Activated effector memory CD4-positive, alpha-beta T cell treated with Interleukin-2 at 50 U/mL for 16 hours (primary cell): Measurements from ENCODE around the gene DSTYK.
"Not testable (repeated sequence)": the region's sequence is repeated elsewhere in the genome, so short reads cannot be mapped to it uniquely, and the experiment has no call there.

Experiments
- DNase-seq: peaks from one replicate; pipeline ENCODE4 v3.0.0-alpha.2; 2020

DSTYK gene

GRCh38 chr1:205241366-205242030 is 30.0 kb upstream of the DSTYK start:
- no peak for DNase-seq

DNA sequence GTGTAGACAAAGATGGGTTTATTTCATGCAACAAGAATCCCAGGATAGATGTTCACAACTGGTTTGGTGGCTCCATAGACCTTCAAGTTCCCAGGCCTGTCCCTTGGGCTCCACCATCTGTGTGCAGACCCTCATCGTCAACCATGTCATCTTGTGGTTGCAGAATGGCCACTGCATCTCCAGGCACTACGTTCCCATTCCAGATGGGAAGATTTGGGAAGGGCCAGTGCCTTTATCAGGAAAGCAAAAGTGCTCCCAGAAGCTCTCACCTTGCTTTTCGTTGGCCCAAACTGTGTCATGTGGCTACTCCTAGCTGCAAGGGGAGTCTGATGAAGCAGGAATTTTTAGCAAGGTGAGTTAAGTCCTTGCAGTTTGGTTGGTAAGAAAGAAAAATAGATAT is 29.1 kb upstream of the DSTYK start:
- DNase-seq: no peak

DNA sequence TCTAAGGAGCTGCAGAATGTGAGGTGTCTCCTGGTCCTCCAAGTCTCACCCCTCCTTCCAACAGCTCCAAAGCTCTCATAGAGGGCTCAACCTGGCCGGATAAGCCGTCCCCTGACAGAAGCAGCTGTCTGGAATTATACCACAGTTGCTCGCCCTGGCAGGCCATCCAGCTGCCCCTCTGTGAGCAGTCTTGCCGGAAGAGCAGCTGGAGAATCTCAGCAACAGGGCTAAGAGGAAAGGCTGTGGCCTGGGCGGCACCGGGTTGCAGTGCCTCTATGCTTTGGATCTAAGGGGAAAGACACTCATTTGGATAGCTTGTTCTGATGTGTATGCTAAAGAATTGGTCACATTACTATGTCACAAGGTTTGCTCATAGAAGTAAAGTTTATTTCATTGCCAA is 28.6 kb upstream of the DSTYK start:
- no peak for DNase-seq

- DNase-seq: no peak
These were observed 27.6 kb upstream of the DSTYK start for GRCh38 chr1:205239078-205239477.

- no peak for DNase-seq
These were observed 26.3 kb upstream of the DSTYK start for GRCh38 chr1:205237526-205238484.

DNA sequence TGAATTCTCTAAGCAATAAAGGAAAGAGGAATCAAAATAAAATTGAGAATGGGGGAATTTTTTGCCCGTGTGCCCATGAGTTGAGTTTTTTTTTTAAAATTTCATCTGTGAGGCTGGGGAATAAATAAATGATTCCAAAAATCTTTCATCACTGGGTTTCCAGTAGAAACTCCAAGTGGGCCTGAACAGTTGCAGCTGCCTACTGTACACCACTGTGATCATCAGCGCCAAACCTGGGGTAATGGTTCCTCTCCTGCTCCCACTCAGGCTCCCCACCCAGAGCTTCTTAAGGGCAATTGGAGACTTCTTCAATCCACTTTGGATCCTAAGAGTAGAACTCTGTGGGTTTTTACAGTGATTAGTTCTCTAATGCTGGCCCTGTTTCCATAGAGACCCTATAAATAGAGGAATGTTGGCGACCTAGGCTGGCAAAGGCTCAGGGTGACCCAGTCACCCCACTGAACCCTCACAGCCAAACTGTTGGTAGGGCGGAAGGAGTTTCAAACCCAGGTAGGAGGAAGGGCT is 25.5 kb upstream of the DSTYK start:
- DNase-seq: no peak

- no peak for DNase-seq
These were observed 25.0 kb upstream of the DSTYK start for GRCh38 chr1:205236526-205236925.

DNA sequence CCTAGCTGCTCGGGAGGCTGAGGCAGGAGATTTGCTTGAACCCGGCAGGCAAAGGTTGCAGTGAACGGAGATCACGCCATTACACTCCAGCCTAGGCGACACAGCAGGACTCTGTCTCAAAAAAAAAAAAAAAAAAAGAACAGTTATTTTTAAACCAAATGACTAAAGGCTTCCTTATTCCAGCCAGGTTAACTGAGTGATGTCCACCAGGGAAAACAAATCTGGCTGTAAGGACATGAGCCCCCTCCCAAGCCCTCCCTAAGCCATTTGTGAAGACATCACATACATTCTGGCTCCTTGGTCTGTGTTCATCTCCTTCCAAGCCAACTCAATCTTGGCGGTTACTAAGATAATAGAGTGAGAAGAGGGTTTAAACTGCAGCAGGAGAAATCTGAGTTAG is 24.4 kb upstream of the DSTYK start:
- no peak for DNase-seq

GRCh38 chr1:205233986-205234385 is 22.5 kb upstream of the DSTYK start:
- not testable (repeated sequence) for DNase-seq

DNA sequence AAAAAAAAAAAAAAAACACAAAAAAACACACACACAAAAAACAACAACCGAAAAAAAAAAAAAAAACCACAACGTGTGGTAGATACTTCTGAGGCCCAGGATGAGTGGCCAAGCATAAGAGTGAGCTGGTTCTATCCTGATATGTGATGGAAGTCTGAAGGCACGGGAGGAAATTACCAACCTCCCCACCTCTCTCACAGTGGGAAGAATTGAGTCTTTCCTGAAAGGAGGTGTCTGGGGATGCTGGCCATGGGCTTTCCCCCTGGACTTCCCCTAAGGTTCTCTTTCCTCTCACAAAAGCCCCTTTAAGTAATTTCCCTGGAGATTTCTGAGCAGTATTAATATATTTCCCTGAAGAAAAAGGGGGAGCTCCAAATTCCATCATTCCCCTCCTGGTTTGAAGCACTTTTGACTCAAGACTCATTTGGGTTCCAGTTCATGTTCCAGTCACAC is 21.5 kb upstream of the DSTYK start:
- no peak for DNase-seq

DNA sequence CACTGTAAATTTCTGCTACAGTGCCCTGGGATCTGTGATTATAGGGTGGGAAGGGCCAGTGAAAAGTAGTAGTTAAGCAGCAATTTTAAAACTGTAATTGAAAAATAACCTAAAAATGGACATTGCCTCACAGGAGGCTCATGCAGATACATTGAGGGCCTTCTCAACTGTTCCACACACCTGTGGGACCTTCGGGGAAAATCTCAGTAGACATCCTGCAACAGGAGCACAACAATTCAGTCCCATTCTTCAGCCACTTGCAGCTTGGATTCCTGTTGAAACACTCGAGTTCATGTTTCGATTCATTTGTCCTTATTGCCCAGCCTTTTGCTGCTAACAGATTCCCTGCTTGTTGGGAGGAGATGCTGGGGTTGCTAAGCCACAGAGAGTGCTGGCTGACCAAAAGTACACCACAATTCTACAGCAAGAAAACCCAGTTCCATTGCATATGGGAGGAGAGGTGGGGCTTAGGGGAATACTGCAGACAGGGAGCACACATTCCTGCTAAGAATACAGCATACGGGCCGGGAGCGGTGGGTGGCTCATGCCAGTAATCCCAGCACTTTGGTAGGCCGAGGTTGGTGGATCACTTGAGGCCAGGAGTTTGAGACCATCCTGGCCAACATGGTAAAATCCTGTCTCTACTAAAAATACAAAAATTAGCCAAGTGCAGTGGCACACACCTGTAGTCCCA is 20.8 kb upstream of the DSTYK start:
- no peak for DNase-seq

DNA sequence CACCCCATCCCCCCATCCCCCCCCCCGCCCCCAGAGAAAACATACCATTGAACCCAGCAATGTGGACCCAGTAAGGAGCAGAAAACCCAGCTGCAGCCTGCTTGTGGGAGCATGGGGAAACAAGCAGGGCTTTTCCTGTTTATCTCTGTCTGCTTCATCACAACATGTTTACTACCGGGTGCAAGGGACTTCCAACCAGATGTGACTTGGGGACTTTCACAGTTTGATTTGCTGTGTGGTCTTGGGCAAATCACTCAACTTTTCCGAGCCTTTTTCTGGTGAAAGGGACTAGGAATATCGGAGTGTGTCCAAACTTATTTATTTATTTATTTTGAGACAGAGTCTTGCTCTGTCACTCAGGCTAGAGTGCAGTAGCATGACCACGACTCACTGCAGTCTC is 19.5 kb upstream of the DSTYK start:
- DNase-seq: no peak

DNA sequence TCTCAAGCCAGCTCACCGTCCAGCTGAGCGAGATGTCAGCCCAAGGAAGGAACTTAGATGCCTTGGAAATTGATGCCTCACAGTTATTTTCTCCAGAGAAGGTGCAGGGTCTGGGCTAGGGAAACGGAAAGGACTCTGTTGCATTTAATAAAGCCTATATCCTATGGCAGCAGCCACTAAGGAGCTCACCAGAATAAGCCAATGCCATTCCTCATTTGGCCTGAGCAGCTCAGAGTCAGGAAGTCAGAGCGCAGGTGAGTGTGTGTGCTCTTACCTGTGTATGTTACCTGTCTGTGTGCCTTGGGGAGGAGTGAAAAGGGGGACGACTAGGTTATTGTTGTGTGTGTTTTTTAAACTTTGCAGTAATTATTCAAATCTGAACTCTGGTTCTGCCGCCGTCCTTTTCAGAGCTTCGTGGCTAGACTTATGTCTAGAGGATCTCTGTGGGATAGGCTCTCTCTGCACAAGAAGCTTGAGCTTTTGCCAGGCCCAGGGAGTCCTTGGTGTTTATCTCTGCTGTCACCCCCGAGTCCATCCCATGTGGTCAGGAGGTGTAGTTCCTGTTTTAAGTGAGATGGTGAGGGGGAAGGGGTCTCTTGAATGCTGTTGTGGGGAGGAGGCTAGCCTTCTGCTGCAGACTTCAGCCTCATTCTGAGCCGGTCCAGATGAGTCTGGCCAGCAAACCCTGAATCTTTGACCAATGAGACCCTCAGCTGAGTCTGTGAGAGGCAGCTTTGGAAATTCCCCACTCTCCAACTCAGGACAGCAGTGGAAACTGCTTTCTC is 18.6 kb upstream of the DSTYK start:
- no peak for DNase-seq

GRCh38 chr1:205229399-205229871 is 17.9 kb upstream of the DSTYK start:
- peak; percentile 59 for DNase-seq

DNA sequence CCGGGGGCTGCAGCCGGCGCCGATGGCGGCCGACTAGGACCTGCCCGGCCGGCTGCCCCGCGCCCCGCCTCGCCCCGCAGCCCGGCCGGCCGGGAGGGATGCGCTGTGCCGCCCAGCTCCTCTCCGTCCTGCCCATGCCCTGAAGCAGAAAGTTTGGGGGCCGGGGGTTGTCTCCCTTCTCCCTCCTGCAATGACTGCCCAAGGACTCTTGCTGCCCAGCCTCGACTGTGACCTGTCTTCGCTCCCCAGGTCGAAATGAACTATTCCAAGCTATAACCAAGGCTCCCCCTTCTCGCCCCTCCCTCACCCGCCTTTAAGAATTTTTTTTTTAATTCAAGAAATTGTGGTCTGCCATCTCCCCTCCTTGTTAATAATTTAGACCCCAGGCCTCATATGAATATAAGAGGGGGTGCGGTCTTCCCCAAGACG is 16.6 kb upstream of the DSTYK start:
- DNase-seq: no peak

DNA sequence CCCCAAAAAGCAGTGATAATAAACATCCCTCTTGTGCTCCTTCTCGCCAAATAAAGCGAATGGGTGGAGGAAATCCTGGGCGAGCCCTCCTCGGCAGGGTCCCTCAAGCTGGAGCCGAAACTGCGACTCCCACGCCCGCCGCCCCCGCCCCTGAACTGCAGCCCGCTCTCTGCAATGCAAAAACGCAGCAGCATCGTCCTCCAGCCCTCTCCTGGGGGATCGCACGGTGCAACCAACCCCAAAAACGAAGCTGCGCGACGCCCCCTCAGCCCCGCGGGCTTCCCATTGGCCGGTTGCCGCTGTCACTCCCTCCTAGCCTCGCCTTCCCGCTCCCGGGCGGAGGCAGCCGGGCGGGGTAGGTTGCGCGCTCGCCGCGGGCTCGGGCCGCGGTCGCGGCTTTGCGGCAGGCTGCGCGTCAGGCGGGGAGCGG is 16.1 kb upstream of the DSTYK start, which contains the start of gene TMCC2:
Gene TMCC2, plus strand, starts transcription at position 363 of the 430 bp plus-strand sequence. CDS start 619 bp downstream, outside the sequence.
- DNase-seq: peak; percentile 54

- no peak for DNase-seq
These were observed 15.5 kb upstream of the DSTYK start for GRCh38 chr1:205226868-205227583.

DNA sequence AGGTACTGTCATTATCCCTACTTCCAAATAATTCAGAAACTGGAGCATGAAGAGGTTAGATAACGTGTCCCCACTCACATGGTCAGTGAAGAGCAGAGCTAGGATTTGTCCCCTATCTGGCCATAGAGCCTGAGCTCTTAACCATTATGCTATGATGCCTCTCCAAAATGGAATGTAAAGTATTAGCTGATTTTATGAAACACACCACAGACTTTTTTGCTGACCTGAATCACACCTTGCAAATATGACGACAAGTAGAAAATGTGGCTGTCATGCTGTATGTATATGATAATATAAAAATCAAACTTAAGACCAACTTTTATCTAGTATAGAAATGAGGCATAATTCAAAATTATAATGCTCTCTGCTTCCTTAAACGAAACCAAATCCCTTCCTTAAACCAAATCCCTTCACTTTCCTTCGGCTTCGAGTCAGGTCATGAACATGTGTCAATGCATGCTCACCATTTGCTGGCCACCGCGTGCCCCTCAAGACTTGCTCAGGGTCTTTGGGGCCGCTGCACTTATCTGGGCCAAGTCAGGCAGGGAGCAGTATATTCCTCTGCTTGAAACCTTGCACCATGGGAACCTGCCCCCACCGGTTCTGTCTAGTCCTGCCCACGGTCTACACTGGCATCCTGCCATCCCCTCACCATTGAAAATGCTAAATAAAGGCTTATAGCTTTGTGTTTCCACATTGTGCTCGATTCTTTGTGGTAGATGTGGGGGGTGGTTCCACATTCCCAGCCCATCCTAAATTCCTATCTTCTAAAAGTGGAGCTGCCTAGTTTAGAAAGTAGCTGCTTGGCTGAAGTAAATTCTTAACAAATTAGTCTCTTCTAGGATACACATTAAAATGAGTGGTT is 14.6 kb upstream of the DSTYK start:
- DNase-seq: no peak

DNA sequence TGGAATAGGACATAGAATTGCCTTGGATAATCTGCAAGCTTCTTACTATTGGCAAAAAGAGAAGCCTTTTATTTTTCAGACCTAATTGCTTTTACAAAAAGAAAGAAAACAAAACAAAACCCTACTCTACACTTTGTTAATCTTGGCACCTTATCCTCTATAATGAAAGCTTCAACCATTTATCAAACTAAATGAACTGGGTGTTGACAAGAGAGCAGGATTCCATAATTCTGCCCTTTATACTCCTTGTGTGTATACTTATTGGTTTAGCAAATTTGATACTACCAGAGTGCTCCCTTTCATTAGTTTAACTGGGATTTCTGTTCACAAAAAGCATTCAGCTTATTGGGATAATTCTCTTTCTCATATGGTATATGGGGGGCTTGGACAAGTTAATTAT is 13.2 kb upstream of the DSTYK start:
- DNase-seq: no peak

GRCh38 chr1:205220421-205220820 is 8.9 kb upstream of the DSTYK start:
- no peak for DNase-seq
